Keratinocyte (primary cell): ENCODE data around the gene DUSP16. TPM values are rescaled to one million over a fixed set of nuclear protein-coding genes. Genes with fewer than 3 reads are reported as not detected.

ENCODE experiments used
- DNase-seq: peaks from one replicate; pipeline ENCODE4 v3.0.0-alpha.2; 2011; ENCODE audit warnings: low read depth, missing footprints, low spot score
- FAIRE-seq: peaks from 2 replicates; lab custom pipeline; 2011; peaks lifted over from hg19 to GRCh38; lab: Jason Lieb, UNC
- H2AFZ ChIP-seq: 2 replicates; pipeline ENCODE4 v1.6.0; 2012; ENCODE audit warnings: low read length, control low read depth, inconsistent platforms; ENCODE audit not compliant: control insufficient read depth
- H3K27ac ChIP-seq: 2 replicates; pipeline ENCODE4 v1.5.1; 2011; ENCODE audit warnings: low read length; ENCODE audit not compliant: control insufficient read depth, insufficient read depth
- H3K27me3 ChIP-seq: 3 replicates; pipeline ENCODE4 v1.6.0; 2011; ENCODE audit warnings: low read length; ENCODE audit not compliant: control insufficient read depth, insufficient read depth; ENCODE audit errors: extremely low read depth
- H3K36me3 ChIP-seq, 2 experiments: 2 replicates in 1 of 2; 3 replicates in 1 of 2; pipeline ENCODE4 v1.5.1; 2011; ENCODE audit warnings: low read length in 2 of 2, mild to moderate bottlenecking in 1 of 2; ENCODE audit not compliant: control insufficient read depth in 2 of 2, insufficient read depth in 2 of 2; ENCODE audit errors: extremely low read depth in 1 of 2
- H3K4me1 ChIP-seq: 3 replicates; pipeline ENCODE4 v1.5.1; 2011; ENCODE audit warnings: low read length; ENCODE audit not compliant: control insufficient read depth, insufficient read depth; ENCODE audit errors: extremely low read depth
- H3K4me2 ChIP-seq: 3 replicates; pipeline ENCODE4 v1.6.0; 2011; ENCODE audit warnings: low read depth, low read length; ENCODE audit not compliant: control insufficient read depth, insufficient read depth; ENCODE audit errors: extremely low read depth
- H3K4me3 ChIP-seq, 3 experiments: fragments of 200-600 bp in 1 of 3; sonication (generic) in 1 of 3; 2 replicates in 2 of 3; 3 replicates in 1 of 3; pipeline ENCODE4 v1.5.1; 2011 to 2016; ENCODE audit warnings: low read length in 3 of 3, mild to moderate bottlenecking in 3 of 3, control low read depth in 2 of 3, inconsistent platforms in 1 of 3, low read depth in 1 of 3, mixed read lengths in 1 of 3, mixed run types in 1 of 3, moderate library complexity in 1 of 3; ENCODE audit not compliant: control insufficient read depth in 2 of 3, insufficient read depth in 2 of 3; ENCODE audit errors: extremely low read depth in 1 of 3
- H3K79me2 ChIP-seq: 2 replicates; pipeline ENCODE4 v1.6.0; 2012; ENCODE audit warnings: low read length; ENCODE audit not compliant: control insufficient read depth, insufficient read depth
- H3K9ac ChIP-seq: 3 replicates; pipeline ENCODE4 v1.6.0; 2011; ENCODE audit warnings: low read length; ENCODE audit not compliant: control insufficient read depth, insufficient read depth; ENCODE audit errors: extremely low read depth
- H3K9me1 ChIP-seq: 3 replicates; pipeline ENCODE4 v1.6.0; 2011; ENCODE audit warnings: low read length; ENCODE audit not compliant: control insufficient read depth, insufficient read depth; ENCODE audit errors: extremely low read depth
- H3K9me3 ChIP-seq: 2 replicates; pipeline ENCODE4 v1.5.1; 2012; ENCODE audit warnings: low read depth, low read length; ENCODE audit not compliant: control insufficient read depth
- H4K20me1 ChIP-seq: 3 replicates; pipeline ENCODE4 v1.6.0; 2011; ENCODE audit warnings: low read length; ENCODE audit not compliant: control insufficient read depth, insufficient read depth; ENCODE audit errors: extremely low read depth
- EZH2 ChIP-seq: IDR thresholded peaks from one replicate; pipeline ENCODE4 v1.6.1; 2012; ENCODE audit warnings: inconsistent platforms, mild to moderate bottlenecking, low read length, moderate library complexity
- dilution Hi-C: fragments of 300-500 bp; cut with MboI; formaldehyde crosslinking; loops from one replicate; pipeline ENCODE4 v1.7.0; 2020; ENCODE audit warnings: low sequenced_read_pairs; ENCODE audit not compliant: extremely low pct_ligation_motif_present
- polyA plus RNA-seq, 5 experiments: library from polyadenylated mRNA; depleted of rRNA in 3 of 5; stranded (reverse) in 3 of 5; stranded (forward) in 1 of 5; unstranded in 1 of 5; fragments of >200 nt; gene quantifications; 1 replicate in 1 of 5; 2 replicates in 3 of 5; 3 replicates in 1 of 5; pipeline versions ENCODE4 v1.2.1 to v1.2.3, GENCODE V29; 2011 to 2012; ENCODE audit warnings: missing spikeins in 2 of 5, low read depth in 1 of 5, low replicate concordance in 1 of 5
- TF ChIP-seq, protein P1 (sequence below), 3 experiments: IDR thresholded peaks in 1 of 3; conservative IDR thresholded peaks in 1 of 3; optimal IDR thresholded peaks in 1 of 3; 2 replicates in 2 of 3; 3 replicates in 1 of 3; pipeline versions ENCODE3 to v1.5.1; 2011; ENCODE audit warnings: low read length in 3 of 3, mild to moderate bottlenecking in 3 of 3, moderate library complexity in 2 of 3, control low read depth in 1 of 3, inconsistent platforms in 1 of 3; ENCODE audit not compliant: insufficient read depth in 2 of 3; ENCODE audit errors: extremely low read depth in 1 of 3

Gene DUSP16
- polyA plus RNA-seq, 1 donor (not counting 4 experiments of a cell fraction or from before 2014, with no cell fraction given) = 9.3 TPM

- peaks cover 31% of the 10 kb centered on the region for H3K79me2 ChIP-seq
These were observed 7.0 kb downstream of the DUSP16 start for GRCh38 chr12:12555656-12556055.

DNA sequence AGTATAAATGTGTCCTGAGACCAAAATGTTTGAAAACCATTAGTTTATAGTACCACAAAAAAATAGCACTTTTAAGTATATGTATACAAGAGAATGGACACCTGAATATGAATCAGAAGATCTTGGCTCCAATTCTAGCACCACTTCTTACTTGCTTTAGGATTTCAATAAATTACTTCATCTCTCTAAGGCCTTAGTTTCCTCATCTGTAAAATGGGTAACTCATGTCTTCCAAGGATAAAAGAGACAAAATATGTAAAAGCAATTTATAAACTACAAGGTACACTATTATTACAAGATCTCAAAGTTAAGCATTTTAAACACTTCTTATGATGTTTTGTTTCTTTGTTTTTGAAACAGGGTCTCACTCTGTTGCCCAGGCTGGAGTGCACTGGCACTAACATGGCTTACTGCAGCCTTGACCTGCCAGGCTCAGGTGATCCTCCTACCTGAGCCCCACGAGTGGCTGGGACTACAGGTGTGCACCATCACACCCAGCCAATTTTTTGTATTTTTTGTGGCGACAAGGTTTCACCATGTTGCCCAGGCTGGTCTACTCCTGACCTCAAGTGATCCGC, 9.4 kb downstream of the DUSP16 start:
- no peaks in the 10 kb centered on the region for H3K9me3 ChIP-seq
- no peak overlapping the region for H3K27ac ChIP-seq
- no peaks in the 10 kb centered on the region for H4K20me1 ChIP-seq
- FAIRE-seq (no peak), DNase-seq (no peak)
- no peaks in the 10 kb centered on the region for H3K27me3 ChIP-seq
- no peak overlapping the region for H3K4me3 ChIP-seq
- dilution Hi-C loops = no loop called here
- H2AFZ ChIP-seq = no peak overlapping the region
- H3K4me1 ChIP-seq = no peaks in the 10 kb centered on the region
- H3K9ac ChIP-seq = no peak overlapping the region
- H3K79me2 ChIP-seq = peaks cover 16% of the 10 kb centered on the region
- no peaks in the 10 kb centered on the region for H3K9me1 ChIP-seq
- no peak for TF ChIP-seq EZH2
- TF ChIP-seq, protein P1, sequence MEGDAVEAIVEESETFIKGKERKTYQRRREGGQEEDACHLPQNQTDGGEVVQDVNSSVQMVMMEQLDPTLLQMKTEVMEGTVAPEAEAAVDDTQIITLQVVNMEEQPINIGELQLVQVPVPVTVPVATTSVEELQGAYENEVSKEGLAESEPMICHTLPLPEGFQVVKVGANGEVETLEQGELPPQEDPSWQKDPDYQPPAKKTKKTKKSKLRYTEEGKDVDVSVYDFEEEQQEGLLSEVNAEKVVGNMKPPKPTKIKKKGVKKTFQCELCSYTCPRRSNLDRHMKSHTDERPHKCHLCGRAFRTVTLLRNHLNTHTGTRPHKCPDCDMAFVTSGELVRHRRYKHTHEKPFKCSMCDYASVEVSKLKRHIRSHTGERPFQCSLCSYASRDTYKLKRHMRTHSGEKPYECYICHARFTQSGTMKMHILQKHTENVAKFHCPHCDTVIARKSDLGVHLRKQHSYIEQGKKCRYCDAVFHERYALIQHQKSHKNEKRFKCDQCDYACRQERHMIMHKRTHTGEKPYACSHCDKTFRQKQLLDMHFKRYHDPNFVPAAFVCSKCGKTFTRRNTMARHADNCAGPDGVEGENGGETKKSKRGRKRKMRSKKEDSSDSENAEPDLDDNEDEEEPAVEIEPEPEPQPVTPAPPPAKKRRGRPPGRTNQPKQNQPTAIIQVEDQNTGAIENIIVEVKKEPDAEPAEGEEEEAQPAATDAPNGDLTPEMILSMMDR (optimal IDR thresholded peaks at IDR 0.05 in 1 of 3, IDR thresholded peaks at IDR 0.05 in 1 of 3, conservative IDR thresholded peaks at IDR 0.05 in 1 of 3; ENCODE audit: extremely low read depth in 1 of 3, insufficient read depth in 2 of 3, low read length in 3 of 3) = no peak
- no peak overlapping the region for H3K4me2 ChIP-seq
- H3K36me3 ChIP-seq = no peaks in the 10 kb centered on the region

More at GRCh38 chr12:12555656-12556055, 7.0 kb downstream of the DUSP16 start:
- H3K4me3 ChIP-seq = no peak overlapping the region
- dilution Hi-C loops = no loop called here
- no peaks in the 10 kb centered on the region for H3K27me3 ChIP-seq
- no peak overlapping the region for H3K9ac ChIP-seq
- FAIRE-seq (no peak), DNase-seq (no peak)
- H4K20me1 ChIP-seq = no peaks in the 10 kb centered on the region
- H3K9me1 ChIP-seq = no peaks in the 10 kb centered on the region
- H3K4me2 ChIP-seq = no peak overlapping the region
- H3K4me1 ChIP-seq = peaks cover 11% of the 10 kb centered on the region
- TF ChIP-seq, protein P1 (optimal IDR thresholded peaks at IDR 0.05 in 1 of 3, IDR thresholded peaks at IDR 0.05 in 1 of 3, conservative IDR thresholded peaks at IDR 0.05 in 1 of 3; ENCODE audit: extremely low read depth in 1 of 3, insufficient read depth in 2 of 3, low read length in 3 of 3) = no peak
- no peak for TF ChIP-seq EZH2
- no peaks in the 10 kb centered on the region for H3K9me3 ChIP-seq
- peaks cover 0 to 2% of the 10 kb centered on the region in 2 experiments for H3K36me3 ChIP-seq
- no peak overlapping the region for H3K27ac ChIP-seq
- no peak overlapping the region for H2AFZ ChIP-seq
